Measurements from ENCODE around the gene MAGT1.

- TF ChIP-seq FOXA1 (IDR thresholded peaks at IDR 0.05) = no peak
- TF ChIP-seq CTCF (IDR thresholded peaks at IDR 0.05; ENCODE audit: low read depth, low read length, missing input control) = no peak
- peak; percentile 92 for TF ChIP-seq YY1 (IDR thresholded peaks at IDR 0.05)
- TF ChIP-seq ATF3 (IDR thresholded peaks at IDR 0.05) = peak; percentile 10
- TF ChIP-seq TAF1 (conservative IDR thresholded peaks at IDR 0.05) = peak; percentile 83
- peak in 1 of 2 donors; percentile 59 for TF ChIP-seq JUND (IDR thresholded peaks at IDR 0.05)
Observed at GRCh38 chrX:77894921-77895886, at the start of gene MAGT1.
